KMS-11 (cell line): ENCODE measurements around the gene TERT.
"Not testable (repeated sequence)": the region's sequence is repeated elsewhere in the genome, so short reads cannot be mapped to it uniquely, and the experiment has no call there.

Source experiments
- H2AFZ ChIP-seq: fragments of 200-600 bp; sonication (generic); 2 replicates; pipeline ENCODE4 v1.6.1; 2016; ENCODE audit warnings: antibody characterized with exemption, mixed run types, low read depth
- H3K27ac ChIP-seq: fragments of 200-600 bp; sonication (generic); 2 replicates; pipeline ENCODE4 v1.6.1; 2016; ENCODE audit warnings: mild to moderate bottlenecking, mixed run types
- H3K27me3 ChIP-seq: fragments of 200-600 bp; sonication (generic); 2 replicates; pipeline ENCODE4 v1.6.1; 2017; ENCODE audit warnings: mild to moderate bottlenecking, low read depth, mixed run types, moderate library complexity; ENCODE audit not compliant: insufficient read depth
- H3K36me3 ChIP-seq: fragments of 200-600 bp; sonication (generic); 2 replicates; pipeline ENCODE4 v1.6.1; 2017; ENCODE audit warnings: mild to moderate bottlenecking, mixed run types; ENCODE audit not compliant: insufficient read depth
- H3K4me1 ChIP-seq: fragments of 200-600 bp; sonication (generic); 2 replicates; pipeline ENCODE4 v1.6.1; 2016; ENCODE audit warnings: mild to moderate bottlenecking, low read depth, mixed run types; ENCODE audit not compliant: poor library complexity, severe bottlenecking
- H3K4me2 ChIP-seq: fragments of 200-600 bp; sonication (generic); 2 replicates; pipeline ENCODE4 v1.7.0; 2016; ENCODE audit warnings: mild to moderate bottlenecking, mixed run types
- H3K4me3 ChIP-seq: fragments of 200-600 bp; sonication (generic); IDR thresholded peaks from 2 replicates; pipeline ENCODE4 v1.6.1; 2017; ENCODE audit warnings: low read depth, low read length, mixed read lengths; ENCODE audit not compliant: insufficient read depth
- H3K79me2 ChIP-seq: fragments of 200-600 bp; sonication (generic); 2 replicates; pipeline ENCODE4 v1.6.1; 2016; ENCODE audit warnings: low read depth, mixed run types; ENCODE audit not compliant: insufficient read depth
- H3K9ac ChIP-seq: fragments of 200-600 bp; sonication (generic); 2 replicates; pipeline ENCODE4 v1.6.1; 2016; ENCODE audit warnings: mild to moderate bottlenecking, mixed run types
- H4K20me1 ChIP-seq: fragments of 200-600 bp; sonication (generic); 2 replicates; pipeline ENCODE4 v1.6.1; 2016; ENCODE audit warnings: mild to moderate bottlenecking, mixed run types; ENCODE audit not compliant: insufficient read depth
- TF ChIP-seq, protein P1 (sequence below): fragments of 200-600 bp; sonication (generic); conservative IDR thresholded peaks from 2 replicates; pipeline ENCODE4 v1.6.1; 2017; ENCODE audit warnings: low read depth, mild to moderate bottlenecking, antibody characterized with exemption, low read length, moderate library complexity, mixed read lengths

TERT gene

DNA sequence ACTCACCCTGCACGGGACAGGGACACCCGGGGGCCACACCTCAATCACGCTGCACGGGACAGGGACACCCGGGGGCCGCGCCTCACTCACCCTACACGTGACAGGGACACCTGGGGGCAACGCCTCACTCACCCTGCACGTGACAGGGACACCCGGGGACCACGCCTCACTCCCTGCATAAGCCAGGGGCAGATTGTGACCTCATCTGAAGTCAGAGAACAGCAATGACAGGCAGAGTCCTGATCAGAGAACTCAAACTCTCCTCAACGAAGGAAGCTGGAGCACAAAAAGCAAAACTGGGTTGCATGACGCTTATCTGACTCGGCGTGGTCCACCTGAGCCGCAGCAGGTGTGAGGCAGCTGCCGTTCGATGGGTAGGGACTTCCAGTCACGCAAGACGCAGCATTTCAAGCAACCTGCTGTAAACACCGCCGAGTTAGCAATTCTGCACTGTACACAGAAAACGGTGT lies 3.2 kb downstream of the TERT start:
- H3K27ac ChIP-seq = peak overlapping the region; percentile 25; the same call in 1 of the 2 replicates
- no peaks in the 10 kb centered on the region for H3K36me3 ChIP-seq
- peaks cover 14% of the 10 kb centered on the region for H3K4me1 ChIP-seq
- H3K4me3 ChIP-seq = no peak overlapping the region
- no peak overlapping the region for H3K4me2 ChIP-seq
- TF ChIP-seq, protein P1, sequence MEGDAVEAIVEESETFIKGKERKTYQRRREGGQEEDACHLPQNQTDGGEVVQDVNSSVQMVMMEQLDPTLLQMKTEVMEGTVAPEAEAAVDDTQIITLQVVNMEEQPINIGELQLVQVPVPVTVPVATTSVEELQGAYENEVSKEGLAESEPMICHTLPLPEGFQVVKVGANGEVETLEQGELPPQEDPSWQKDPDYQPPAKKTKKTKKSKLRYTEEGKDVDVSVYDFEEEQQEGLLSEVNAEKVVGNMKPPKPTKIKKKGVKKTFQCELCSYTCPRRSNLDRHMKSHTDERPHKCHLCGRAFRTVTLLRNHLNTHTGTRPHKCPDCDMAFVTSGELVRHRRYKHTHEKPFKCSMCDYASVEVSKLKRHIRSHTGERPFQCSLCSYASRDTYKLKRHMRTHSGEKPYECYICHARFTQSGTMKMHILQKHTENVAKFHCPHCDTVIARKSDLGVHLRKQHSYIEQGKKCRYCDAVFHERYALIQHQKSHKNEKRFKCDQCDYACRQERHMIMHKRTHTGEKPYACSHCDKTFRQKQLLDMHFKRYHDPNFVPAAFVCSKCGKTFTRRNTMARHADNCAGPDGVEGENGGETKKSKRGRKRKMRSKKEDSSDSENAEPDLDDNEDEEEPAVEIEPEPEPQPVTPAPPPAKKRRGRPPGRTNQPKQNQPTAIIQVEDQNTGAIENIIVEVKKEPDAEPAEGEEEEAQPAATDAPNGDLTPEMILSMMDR = no peak
- no peaks in the 10 kb centered on the region for H4K20me1 ChIP-seq
- no peaks in the 10 kb centered on the region for H3K79me2 ChIP-seq
- H3K9ac ChIP-seq = no peak overlapping the region
- no peaks in the 10 kb centered on the region for H3K27me3 ChIP-seq
- no peak overlapping the region for H2AFZ ChIP-seq

DNA sequence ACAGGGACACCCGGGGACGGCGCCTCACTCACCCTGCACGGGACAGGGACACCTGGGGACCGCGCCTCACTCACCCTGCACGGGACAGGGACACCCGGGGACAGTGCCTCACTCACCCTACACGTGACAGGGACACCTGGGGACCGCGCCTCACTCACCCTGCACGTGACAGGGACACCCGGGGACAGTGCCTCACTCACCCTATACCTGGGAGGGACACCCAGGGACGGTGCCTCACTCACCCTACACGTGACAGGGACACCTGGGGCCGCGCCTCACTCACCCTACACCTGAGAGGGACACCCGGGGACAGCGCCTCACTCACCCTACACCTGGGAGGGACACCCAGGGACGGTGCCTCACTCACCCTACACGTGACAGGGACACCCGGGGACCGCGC lies 3.9 kb downstream of the TERT start:
- not testable (repeated sequence) for H3K27me3 ChIP-seq, H3K4me2 ChIP-seq, H3K36me3 ChIP-seq, H3K4me1 ChIP-seq, H3K9ac ChIP-seq, H2AFZ ChIP-seq, H4K20me1 ChIP-seq, H3K79me2 ChIP-seq, H3K27ac ChIP-seq, H3K4me3 ChIP-seq

DNA sequence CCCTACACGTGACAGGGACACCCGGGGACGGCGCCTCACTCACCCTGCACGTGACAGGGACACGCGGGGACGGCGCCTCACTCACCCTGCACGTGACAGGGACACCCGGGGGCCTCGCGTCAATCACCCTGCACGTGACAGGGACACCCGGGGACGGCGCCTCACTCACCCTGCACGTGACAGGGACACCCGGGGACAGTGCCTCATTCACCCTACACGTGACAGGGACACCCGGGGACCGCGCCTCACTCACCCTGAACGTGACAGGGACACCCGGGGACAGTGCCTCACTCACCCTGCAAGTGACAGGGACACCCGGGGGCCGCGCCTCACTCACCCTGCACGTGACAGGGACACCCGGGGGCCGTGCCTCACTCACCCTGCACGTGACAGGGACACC lies 5.3 kb downstream of the TERT start:
- not testable (repeated sequence) for H3K4me2 ChIP-seq, H3K36me3 ChIP-seq, H3K9ac ChIP-seq, H3K4me1 ChIP-seq, H4K20me1 ChIP-seq, H3K79me2 ChIP-seq, H3K4me3 ChIP-seq, H3K27me3 ChIP-seq, H3K27ac ChIP-seq, H2AFZ ChIP-seq

DNA sequence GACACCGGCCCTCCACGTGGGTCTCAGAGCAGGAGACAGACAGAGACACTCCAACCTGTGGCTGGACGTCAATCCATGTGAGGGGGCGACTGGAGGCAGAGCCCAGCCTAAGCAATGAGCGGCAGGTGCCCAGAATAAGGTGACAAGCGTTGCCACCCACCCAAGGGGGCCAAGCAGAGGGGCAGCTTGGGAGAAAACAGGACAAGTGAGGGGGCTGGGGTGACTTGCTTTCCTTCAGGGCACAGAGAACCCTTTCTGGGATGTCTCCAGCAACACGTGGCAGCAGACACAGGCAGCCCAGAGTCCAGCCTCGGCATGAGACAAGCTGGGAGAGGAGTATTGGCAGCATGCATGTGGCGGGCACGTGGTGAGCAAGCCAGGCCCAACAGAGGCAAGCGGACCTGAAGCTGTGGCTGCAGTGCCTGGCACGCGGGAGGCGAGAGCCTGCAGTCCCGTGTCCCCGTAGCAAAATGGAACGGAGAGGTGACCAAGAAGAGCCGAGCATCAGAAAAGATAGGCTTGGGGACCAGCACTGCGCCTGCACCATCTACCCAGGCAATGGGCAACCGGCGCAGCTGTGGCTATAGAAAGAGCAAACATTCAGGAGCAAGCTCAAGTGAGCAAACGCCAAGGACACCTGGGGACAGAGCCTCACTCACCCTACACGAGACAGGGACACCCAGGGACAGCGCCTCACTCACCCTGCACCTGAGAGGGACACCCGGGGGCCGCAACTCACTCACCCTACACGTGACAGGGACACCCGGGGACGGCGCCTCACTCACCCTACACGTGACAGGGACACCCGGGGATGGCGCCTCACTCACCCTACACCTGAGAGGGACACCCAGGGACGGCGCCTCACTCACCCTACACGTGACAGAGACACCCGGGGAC lies 6.2 kb downstream of the TERT start:
- no peaks in the 10 kb centered on the region for H3K36me3 ChIP-seq
- no peaks in the 10 kb centered on the region for H3K27me3 ChIP-seq
- H4K20me1 ChIP-seq = no peaks in the 10 kb centered on the region

DNA sequence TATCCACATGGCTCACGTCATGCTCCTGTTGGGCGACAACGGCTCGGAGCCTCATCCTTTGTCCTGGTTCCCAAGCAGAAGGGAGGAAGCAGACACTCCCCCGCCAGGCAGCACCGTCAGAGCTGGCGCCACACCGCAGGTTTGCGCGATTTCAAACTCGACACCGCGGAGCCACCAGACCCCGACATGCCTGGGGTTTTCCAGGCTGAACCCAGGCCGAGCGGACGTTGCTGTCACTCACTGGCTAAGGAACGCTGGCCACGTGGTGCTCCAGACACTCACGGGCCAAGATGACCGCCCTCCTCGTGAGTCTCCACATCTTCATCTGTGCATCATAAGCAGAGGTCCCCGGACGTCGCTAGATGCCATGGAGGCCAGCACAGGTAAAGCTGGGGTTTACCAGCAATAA lies 9.0 kb downstream of the TERT start:
- no peak overlapping the region for H3K4me2 ChIP-seq
- H3K9ac ChIP-seq = no peak overlapping the region
- no peaks in the 10 kb centered on the region for H3K4me1 ChIP-seq
- H3K36me3 ChIP-seq = no peaks in the 10 kb centered on the region
- TF ChIP-seq, protein P1 = no peak
- no peak overlapping the region for H2AFZ ChIP-seq
- H3K27me3 ChIP-seq = no peaks in the 10 kb centered on the region
- H3K4me3 ChIP-seq = no peak overlapping the region
- H3K79me2 ChIP-seq = no peaks in the 10 kb centered on the region
- no peak overlapping the region for H3K27ac ChIP-seq
- H4K20me1 ChIP-seq = no peaks in the 10 kb centered on the region

More for the DNA sequence above, 6.2 kb downstream of the TERT start:
- TF ChIP-seq, protein P1 = no peak
- no peak overlapping the region for H3K9ac ChIP-seq
- H3K4me1 ChIP-seq = peaks cover 7% of the 10 kb centered on the region
- no peak overlapping the region for H3K4me3 ChIP-seq
- no peak overlapping the region for H3K27ac ChIP-seq
- H3K79me2 ChIP-seq = no peaks in the 10 kb centered on the region
- H2AFZ ChIP-seq = no peak overlapping the region
- H3K4me2 ChIP-seq = no peak overlapping the region
